ENCODE measurements around the gene PAPLN.

DNA sequence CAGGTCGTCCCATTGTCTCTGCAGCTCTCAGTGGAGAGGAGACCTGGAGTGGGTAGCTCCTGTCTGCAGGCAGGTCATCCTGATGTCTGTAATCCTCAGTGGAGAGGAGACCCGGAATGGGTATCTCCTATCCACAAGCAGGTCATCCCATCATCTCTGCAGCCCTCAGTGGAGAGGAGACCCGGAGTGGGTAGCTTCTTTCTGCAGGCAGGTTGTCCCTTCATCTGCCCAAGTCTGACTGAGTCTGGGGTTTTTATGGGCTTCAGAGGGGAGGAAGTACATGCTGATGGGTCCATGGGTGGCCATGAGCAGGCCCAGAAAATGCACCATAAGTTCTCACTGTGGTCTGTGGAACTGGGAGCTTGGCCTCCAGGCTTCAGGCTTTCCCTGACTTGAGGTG lies 28.9 kb upstream of the PAPLN start:
- TF ChIP-seq, protein P1, sequence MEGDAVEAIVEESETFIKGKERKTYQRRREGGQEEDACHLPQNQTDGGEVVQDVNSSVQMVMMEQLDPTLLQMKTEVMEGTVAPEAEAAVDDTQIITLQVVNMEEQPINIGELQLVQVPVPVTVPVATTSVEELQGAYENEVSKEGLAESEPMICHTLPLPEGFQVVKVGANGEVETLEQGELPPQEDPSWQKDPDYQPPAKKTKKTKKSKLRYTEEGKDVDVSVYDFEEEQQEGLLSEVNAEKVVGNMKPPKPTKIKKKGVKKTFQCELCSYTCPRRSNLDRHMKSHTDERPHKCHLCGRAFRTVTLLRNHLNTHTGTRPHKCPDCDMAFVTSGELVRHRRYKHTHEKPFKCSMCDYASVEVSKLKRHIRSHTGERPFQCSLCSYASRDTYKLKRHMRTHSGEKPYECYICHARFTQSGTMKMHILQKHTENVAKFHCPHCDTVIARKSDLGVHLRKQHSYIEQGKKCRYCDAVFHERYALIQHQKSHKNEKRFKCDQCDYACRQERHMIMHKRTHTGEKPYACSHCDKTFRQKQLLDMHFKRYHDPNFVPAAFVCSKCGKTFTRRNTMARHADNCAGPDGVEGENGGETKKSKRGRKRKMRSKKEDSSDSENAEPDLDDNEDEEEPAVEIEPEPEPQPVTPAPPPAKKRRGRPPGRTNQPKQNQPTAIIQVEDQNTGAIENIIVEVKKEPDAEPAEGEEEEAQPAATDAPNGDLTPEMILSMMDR (IDR thresholded peaks at IDR 0.05; ENCODE audit: low read depth, low read length): no peak
- no peak for TF ChIP-seq EZH2phosphoT487 (IDR thresholded peaks at IDR 0.05; ENCODE audit: low read depth)
